Inferior parietal cortex (tissue), 1 donor: ENCODE data around the gene ERH.

Source experiments
- DNase-seq: peaks from one replicate; pipeline ENCODE4 v3.0.0-alpha.2; 2016; ENCODE audit errors: extremely low spot score

ERH gene

GRCh38 chr14:69356903-69357543, 41.1 kb downstream of the ERH start:
- DNase-seq, result no peak

GRCh38 chr14:69355607-69356281, 42.4 kb downstream of the ERH start:
- DNase-seq, result peak; percentile 3

GRCh38 chr14:69355154-69355597, 42.9 kb downstream of the ERH start:
- DNase-seq, result no peak

- peak; percentile 32 for DNase-seq
Measured at GRCh38 chr14:69354383-69355153, 43.5 kb downstream of the ERH start.

GRCh38 chr14:69353168-69353567, 44.9 kb downstream of the ERH start:
- DNase-seq, result no peak

GRCh38 chr14:69351911-69352310, 46.2 kb downstream of the ERH start:
- no peak for DNase-seq

GRCh38 chr14:69351385-69351784, 46.7 kb downstream of the ERH start:
- DNase-seq, result no peak

- no peak for DNase-seq
Measured at GRCh38 chr14:69350892-69351291, 47.2 kb downstream of the ERH start.

GRCh38 chr14:69349091-69349777, 48.9 kb downstream of the ERH start:
- no peak for DNase-seq

GRCh38 chr14:69346710-69347109, 51.4 kb downstream of the ERH start:
- DNase-seq, result no peak

GRCh38 chr14:69345402-69345801, 52.7 kb downstream of the ERH start:
- no peak for DNase-seq

GRCh38 chr14:69344171-69344570, 53.9 kb downstream of the ERH start:
- DNase-seq, result no peak

- DNase-seq, result no peak
Measured at GRCh38 chr14:69342928-69343525, 55.1 kb downstream of the ERH start.

GRCh38 chr14:69339426-69339825, 58.7 kb downstream of the ERH start:
- DNase-seq, result no peak

- DNase-seq, result no peak
Measured at GRCh38 chr14:69337984-69338383, 60.1 kb downstream of the ERH start.

- no peak for DNase-seq
Measured at GRCh38 chr14:69335371-69335771, 62.7 kb downstream of the ERH start.

GRCh38 chr14:69334576-69334975, 63.5 kb downstream of the ERH start:
- DNase-seq, result no peak

GRCh38 chr14:69333791-69334337, 64.2 kb downstream of the ERH start:
- DNase-seq, result no peak

- DNase-seq, result no peak
Measured at GRCh38 chr14:69332782-69333395, 65.2 kb downstream of the ERH start.

GRCh38 chr14:69331206-69331605, 66.9 kb downstream of the ERH start:
- no peak for DNase-seq
